CD4-positive, alpha-beta memory T cell (primary cell): ENCODE data around the gene HMG20A. TPM values are rescaled to one million over a fixed set of nuclear protein-coding genes. Genes with fewer than 3 reads are reported as not detected.

Experiments used
- CTCF ChIA-PET: fragments of 350-600 bp; sonication (Branson Sonifier 250); formaldehyde crosslinking; loops from one replicate; lab custom pipeline; 2021; ENCODE audit warnings: inconsistent platforms; ENCODE audit not compliant: partially characterized antibody; lab: Charles Lee
- POLR2A ChIA-PET: fragments of 350-600 bp; sonication (Branson Sonifier 250); formaldehyde crosslinking; loops from one replicate; lab custom pipeline; 2021; ENCODE audit not compliant: partially characterized antibody; lab: Charles Lee
- DNase-seq, 5 donors: peaks; one replicate each; pipeline versions ENCODE4 v3.0.0 to v3.0.0-alpha.2; 2020 to 2022; ENCODE audit warnings: mixed read lengths in 1 of 5
- H3K27ac ChIP-seq: one replicate; pipeline ENCODE4 v1.7.0; 2013; ENCODE audit warnings: low read depth, low read length
- H3K27me3 ChIP-seq: 2 replicates; pipeline ENCODE4 v1.7.0; 2013; ENCODE audit warnings: mild to moderate bottlenecking, low read length, moderate library complexity; ENCODE audit not compliant: insufficient read depth
- H3K36me3 ChIP-seq: 2 replicates; pipeline ENCODE4 v1.7.0; 2013; ENCODE audit warnings: mild to moderate bottlenecking, low read length, moderate library complexity; ENCODE audit not compliant: insufficient read depth
- H3K4me1 ChIP-seq: 2 replicates; pipeline ENCODE4 v1.7.0; 2013; ENCODE audit warnings: mild to moderate bottlenecking, low read length, moderate library complexity; ENCODE audit not compliant: insufficient read depth
- H3K4me3 ChIP-seq, 2 donors: one replicate each; pipeline ENCODE4 v1.7.0; 2013; ENCODE audit warnings: low read length in 2 of 2, mild to moderate bottlenecking in 1 of 2
- H3K9me3 ChIP-seq, 2 donors: one replicate each; pipeline ENCODE4 v1.7.0; 2013; ENCODE audit warnings: low read length in 2 of 2, control low read depth in 1 of 2; ENCODE audit not compliant: control insufficient read depth in 1 of 2
- H3K27ac Mint-ChIP-seq, 7 donors: one replicate each; pipeline ENCODE4 v1.8.0; 2020 to 2021; ENCODE audit warnings: mixed read lengths in 7 of 7, mild to moderate bottlenecking in 6 of 7, inconsistent platforms in 3 of 7, moderate library complexity in 3 of 7
- H3K27me3 Mint-ChIP-seq, 2 donors: one replicate each; pipeline ENCODE4 v1.8.0; 2020 to 2021; ENCODE audit warnings: mixed read lengths in 2 of 2
- H3K36me3 Mint-ChIP-seq, 2 donors: one replicate each; pipeline ENCODE4 v1.8.0; 2020 to 2021; ENCODE audit warnings: mixed read lengths in 2 of 2, inconsistent platforms in 1 of 2, mild to moderate bottlenecking in 1 of 2
- H3K4me1 Mint-ChIP-seq, 4 donors: one replicate each; pipeline ENCODE4 v1.8.0; 2020 to 2021; ENCODE audit warnings: mixed read lengths in 4 of 4, mild to moderate bottlenecking in 1 of 4
- H3K4me3 Mint-ChIP-seq, 8 donors: one replicate each; pipeline ENCODE4 v1.8.0; 2020 to 2021; ENCODE audit warnings: mixed read lengths in 8 of 8, mild to moderate bottlenecking in 7 of 8, moderate library complexity in 6 of 8, inconsistent platforms in 3 of 8
- H3K9me3 Mint-ChIP-seq, 8 donors: one replicate each; pipeline ENCODE4 v1.8.0; 2020 to 2021; ENCODE audit warnings: mixed read lengths in 8 of 8, mild to moderate bottlenecking in 5 of 8, inconsistent platforms in 3 of 8, moderate library complexity in 1 of 8
- intact Hi-C: fragments of 100-400 bp; cut with micrococcal nuclease; formaldehyde crosslinking; loops from one replicate; pipeline ENCODE4 v1.15.1; 2023
- polyA plus RNA-seq, 2 donors: library from polyadenylated mRNA; unstranded; fragments of 300-500 nt; fragmentation: Illumina TruSeq; gene quantifications; one replicate each; pipeline ENCODE4 v1.2.3, GENCODE V29; 2021
- total RNA-seq, 2 experiments: library from RNA; stranded (reverse); gene quantifications; one replicate each; pipeline ENCODE4 v1.2.3, GENCODE V29; 2021

HMG20A gene
- total and polyA plus RNA-seq, 4 experiments from 2014 or later, result 29.7 to 49.6 (median 42.1) TPM

DNA sequence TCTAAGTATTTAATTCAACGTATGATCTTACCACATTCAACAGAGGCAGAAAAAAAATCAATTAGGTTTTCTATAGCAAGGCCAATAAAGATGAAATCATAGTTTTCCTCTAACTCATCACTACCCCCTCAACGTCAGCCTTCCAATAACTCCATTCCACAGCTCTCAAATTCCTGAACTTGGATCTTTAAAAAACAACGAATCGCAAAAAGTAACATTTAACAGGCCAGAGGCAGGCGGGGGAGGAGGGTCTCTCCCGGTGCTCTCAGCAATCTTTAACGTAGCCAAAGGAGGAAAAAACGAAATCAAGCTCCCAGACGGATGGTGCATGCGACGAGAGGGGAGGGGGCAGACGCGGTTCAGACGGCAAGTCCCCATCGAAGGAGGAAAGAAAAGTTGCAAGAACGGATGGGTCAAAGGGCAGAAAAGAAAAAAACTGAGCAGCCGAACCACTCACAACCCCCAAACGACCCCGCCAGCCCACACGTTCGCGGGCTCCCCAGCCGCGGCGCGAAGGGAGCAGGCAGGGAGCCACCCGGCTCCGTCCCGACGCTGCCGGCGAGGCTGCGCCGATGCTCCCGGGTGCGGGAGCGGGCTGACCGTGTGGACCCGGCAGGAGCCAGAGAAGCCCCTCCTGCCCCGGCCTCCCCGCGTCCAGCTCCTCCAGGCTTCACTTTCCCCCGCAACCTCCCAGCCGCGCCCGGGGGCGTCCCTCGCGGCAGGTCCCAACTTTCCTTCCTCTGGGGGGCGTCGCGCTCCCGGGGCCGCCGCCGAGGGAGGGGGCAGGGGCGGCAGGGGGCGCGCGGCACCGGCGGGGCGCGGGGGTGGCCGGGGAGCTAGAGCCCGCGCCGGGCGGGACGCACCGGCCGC, 1.5 kb upstream of the HMG20A start:
- Histone ChIP-seq H3K27ac (no peak overlapping the region), H3K4me3 (peak overlapping the region in 1 of 2 donors; percentile 58), H3K27me3 (no peaks in the 10 kb centered on the region), H3K9me3 (no peaks in the 10 kb centered on the region), H3K36me3 (no peaks in the 10 kb centered on the region), H3K4me1 (peaks cover 14% of the 10 kb centered on the region)
- Mint-ChIP-seq H3K27me3 (peaks cover 0 to 3% of the 10 kb centered on the region in 2 donors), H3K4me1 (peaks cover 25 to 41% (median 32%) of the 10 kb centered on the region in 4 donors), H3K9me3 (no peaks in the 10 kb centered on the region), H3K27ac (peak overlapping the region; percentile 74 to 95 (median 93)), H3K36me3 (peaks cover 0 to 15% of the 10 kb centered on the region in 2 donors), H3K4me3 (peak overlapping the region; percentile 92 to 96 (median 96))
- intact Hi-C loops, result no loop called here
- ChIA-PET CTCF (interaction anchor here (0.6 kb wide), 1 partner anchor 9 kb away, joined by 3 read pairs; no protein-coding TSS in a partner anchor), POLR2A (interaction anchor here (0.6 to 2.4 kb wide), 2 partner anchors 9 to 424 kb away, joined by 3 to 8 read pairs; partner anchors contain the start of gene PSTPIP1)
- peak in 3 of 5 donors; percentile 17 to 59 (median 24) for DNase-seq

DNA sequence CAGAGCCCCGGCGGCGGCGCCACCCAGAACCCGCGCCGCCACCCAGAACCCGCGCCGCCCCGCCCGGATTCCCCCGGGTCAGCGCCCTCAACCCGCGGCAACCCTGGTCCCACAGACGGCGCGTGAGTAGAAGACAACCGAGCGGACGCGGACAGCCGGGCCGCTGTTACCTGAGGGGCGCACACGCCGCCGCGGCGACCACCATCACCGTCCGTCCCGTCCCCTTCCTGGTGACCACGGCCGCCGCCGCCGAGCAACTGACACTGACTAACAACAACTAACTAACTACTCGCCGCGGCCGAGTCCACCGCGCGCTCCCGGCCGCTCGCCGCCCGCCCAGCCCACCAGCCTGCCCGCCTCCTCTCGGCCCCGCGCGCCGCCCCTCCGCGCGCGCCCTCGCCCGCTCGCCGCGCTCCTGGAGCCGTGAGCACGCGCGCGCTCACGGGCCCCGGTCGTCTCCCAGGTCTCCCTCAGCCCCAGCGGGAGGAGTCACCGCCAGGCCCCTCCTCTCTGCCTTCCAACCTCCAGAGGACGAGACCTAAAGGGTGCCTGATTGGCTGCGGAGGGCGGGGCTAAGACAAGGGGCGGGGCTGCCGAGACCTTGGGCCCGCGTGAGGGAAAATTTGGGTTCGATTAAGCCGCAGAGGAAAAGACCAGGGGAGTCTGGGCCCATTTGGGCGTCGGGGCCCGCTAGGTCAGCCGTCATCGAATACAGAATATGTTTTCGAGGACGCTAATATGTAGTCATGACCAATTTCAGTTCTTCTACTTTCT, 665 bp upstream of the HMG20A start, which contains the start of gene PEAK1:
PEAK1 (minus strand) TSS at position 269 of the 774 bp plus-strand sequence. CDS start 238,178 bp downstream, outside the sequence.
- Histone ChIP-seq H3K4me1 (peaks cover 14% of the 10 kb centered on the region), H3K4me3 (peak within 1 kb of the TSS; percentile 88 to 98), H3K27ac (peak within 1 kb of the TSS; percentile 84), H3K36me3 (no peaks in the 10 kb centered on the region), H3K27me3 (no peaks in the 10 kb centered on the region), H3K9me3 (no peaks in the 10 kb centered on the region)
- peak; percentile 98 to 100 (median 99) for DNase-seq
- H3K27ac Mint-ChIP-seq, result peak within 1 kb of the TSS; percentile 95 to 99 (median 98)
- peaks cover 0 to 3% of the 10 kb centered on the region in 2 donors for H3K27me3 Mint-ChIP-seq
- peak within 1 kb of the TSS; percentile 95 to 100 (median 98) for H3K4me3 Mint-ChIP-seq
- no peaks in the 10 kb centered on the region for H3K9me3 Mint-ChIP-seq
- H3K36me3 Mint-ChIP-seq, result peaks cover 0 to 15% of the 10 kb centered on the region in 2 donors
- intact Hi-C loops, result loop anchor here (1.0 to 10.0 kb wide), 5 partner anchors 349 to 1965 kb away; partner anchors contain the start of genes ETFA, SCAPER, SIN3A and TSPAN3
- H3K4me1 Mint-ChIP-seq, result peaks cover 27 to 49% (median 36%) of the 10 kb centered on the region in 4 donors
- POLR2A ChIA-PET, result interaction anchor here (1.7 to 2.4 kb wide), 3 partner anchors 10 to 425 kb away, joined by 8 to 11 read pairs (median 10); partner anchors contain the start of gene PSTPIP1
- CTCF ChIA-PET, result interaction anchor here (0.6 kb wide), 1 partner anchor 10 kb away, joined by 3 read pairs; no protein-coding TSS in a partner anchor

DNA sequence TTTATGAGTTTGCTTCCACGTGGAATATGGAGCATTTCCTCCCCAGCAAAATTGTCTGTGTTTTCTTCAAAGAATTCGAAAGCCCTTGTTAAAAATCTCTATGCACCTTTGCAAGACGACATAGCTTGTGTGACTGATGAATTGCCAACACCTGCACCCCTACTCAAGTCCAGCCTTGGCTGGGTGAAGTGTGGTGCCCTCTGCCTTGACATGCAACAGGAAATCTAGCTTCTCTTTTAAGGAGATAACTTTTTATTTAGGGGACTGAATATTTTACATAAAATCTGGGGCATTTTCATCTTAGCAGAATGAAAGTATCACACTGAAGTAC, 647 bp downstream of the HMG20A start:
- H3K27ac ChIP-seq, result peak overlapping the region; percentile 84
- peak overlapping the region; percentile 93 to 100 (median 98) for H3K4me3 Mint-ChIP-seq
- ChIA-PET POLR2A (interaction anchor here (0.7 to 2.4 kb wide), 4 partner anchors 9 to 490 kb away, joined by 3 to 11 read pairs (median 9); partner anchors contain the start of genes PSTPIP1 and RCN2), CTCF (interaction anchor here (1.0 kb wide), 1 partner anchor 10 kb away, joined by 3 read pairs; no protein-coding TSS in a partner anchor)
- DNase-seq, result peak in 1 of 5 donors; percentile 11
- intact Hi-C loops, result loop anchor here (10.0 kb wide), 4 partner anchors 407 to 1967 kb away; partner anchors contain the start of genes ETFA, SCAPER and SIN3A
- peaks cover 0 to 3% of the 10 kb centered on the region in 2 donors for H3K27me3 Mint-ChIP-seq
- no peaks in the 10 kb centered on the region for H3K9me3 Mint-ChIP-seq
- no peaks in the 10 kb centered on the region for H3K9me3 ChIP-seq
- no peaks in the 10 kb centered on the region for H3K36me3 ChIP-seq
- H3K36me3 Mint-ChIP-seq, result peaks cover 0 to 15% of the 10 kb centered on the region in 2 donors
- H3K4me3 ChIP-seq, result peak overlapping the region; percentile 88 to 98
- H3K27me3 ChIP-seq, result no peaks in the 10 kb centered on the region
- H3K27ac Mint-ChIP-seq, result peak overlapping the region; percentile 95 to 99 (median 98)
- H3K4me1 ChIP-seq, result peaks cover 20% of the 10 kb centered on the region
- peaks cover 30 to 61% (median 45%) of the 10 kb centered on the region in 4 donors for H3K4me1 Mint-ChIP-seq

DNA sequence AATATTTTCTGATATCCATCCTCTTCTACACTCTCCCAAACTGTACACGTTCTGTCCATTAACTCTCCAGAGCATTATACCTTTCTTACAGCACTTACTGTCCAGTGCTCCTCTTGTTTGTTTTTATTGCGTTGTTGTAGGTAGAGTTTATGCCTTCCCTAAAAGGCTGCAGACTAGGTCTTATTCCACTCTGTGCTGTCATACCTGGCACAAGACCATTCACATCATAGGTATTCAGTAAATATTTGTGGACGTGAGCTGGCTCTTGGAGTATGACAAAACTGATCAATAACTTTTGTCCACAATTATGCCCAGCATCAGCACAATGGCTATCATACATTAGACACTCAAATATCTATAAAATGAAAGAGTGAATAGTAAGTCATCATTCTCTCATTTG, 4.4 kb downstream of the HMG20A start:
- Histone ChIP-seq H3K4me1 (peaks cover 41% of the 10 kb centered on the region), H3K4me3 (no peak overlapping the region), H3K36me3 (no peaks in the 10 kb centered on the region), H3K27me3 (no peaks in the 10 kb centered on the region), H3K9me3 (no peaks in the 10 kb centered on the region), H3K27ac (no peak overlapping the region)
- Mint-ChIP-seq H3K27me3 (peaks cover 0 to 2% of the 10 kb centered on the region in 2 donors), H3K36me3 (peaks cover 0 to 11% of the 10 kb centered on the region in 2 donors), H3K27ac (no peak overlapping the region), H3K4me3 (peak overlapping the region in 1 of 8 donors; percentile 0), H3K4me1 (peaks cover 35 to 66% (median 53%) of the 10 kb centered on the region in 4 donors), H3K9me3 (no peaks in the 10 kb centered on the region)
- ChIA-PET POLR2A (interaction anchor here (1.1 kb wide), 1 partner anchor 12 kb away, joined by 4 read pairs; no protein-coding TSS in a partner anchor), CTCF (interaction anchor here (0.9 kb wide), 1 partner anchor 14 kb away, joined by 3 read pairs; no protein-coding TSS in a partner anchor)
- no peak for DNase-seq
- intact Hi-C loops, result loop anchor here (10.0 kb wide), 4 partner anchors 410 to 1970 kb away; partner anchors contain the start of genes ETFA, SCAPER and SIN3A

DNA sequence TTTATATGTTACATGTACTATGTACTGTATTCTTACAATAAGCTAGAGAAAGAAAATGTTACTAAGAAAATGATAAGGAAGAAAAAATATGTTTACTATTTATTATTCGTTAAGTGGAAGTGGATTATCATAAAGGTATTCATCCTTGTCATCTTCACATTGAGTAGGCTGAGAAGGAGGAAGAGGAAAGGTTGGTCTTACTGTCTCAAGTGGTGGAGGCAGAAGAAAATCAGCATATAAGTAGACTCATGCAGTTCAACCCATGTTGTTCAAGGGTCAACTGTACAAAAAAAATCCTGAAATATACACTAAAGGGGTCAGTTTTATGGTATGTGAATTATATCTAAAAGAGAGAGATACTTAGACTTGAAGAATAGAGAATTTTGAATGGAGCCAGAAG, 5.7 kb downstream of the HMG20A start:
- peaks cover under 1 to 4% of the 10 kb centered on the region in 2 donors for H3K36me3 Mint-ChIP-seq
- peaks cover 37 to 62% (median 55%) of the 10 kb centered on the region in 4 donors for H3K4me1 Mint-ChIP-seq
- no peaks in the 10 kb centered on the region for H3K9me3 ChIP-seq
- H3K9me3 Mint-ChIP-seq, result no peaks in the 10 kb centered on the region
- H3K27ac ChIP-seq, result no peak overlapping the region
- peak overlapping the region in 6 of 8 donors; percentile 0 to 48 (median 12) for H3K4me3 Mint-ChIP-seq
- H3K27ac Mint-ChIP-seq, result peak overlapping the region in 4 of 7 donors; percentile 10 to 49 (median 26)
- no peaks in the 10 kb centered on the region for H3K36me3 ChIP-seq
- H3K4me1 ChIP-seq, result peaks cover 41% of the 10 kb centered on the region
- no peak for DNase-seq
- H3K27me3 ChIP-seq, result no peaks in the 10 kb centered on the region
- intact Hi-C loops, result loop anchor here (10.0 kb wide), 4 partner anchors 412 to 1972 kb away; partner anchors contain the start of genes ETFA, SCAPER and SIN3A
- ChIA-PET POLR2A (interaction anchor here (1.1 kb wide), 1 partner anchor 11 kb away, joined by 4 read pairs; no protein-coding TSS in a partner anchor), CTCF (no interaction called here)
- H3K4me3 ChIP-seq, result no peak overlapping the region
- H3K27me3 Mint-ChIP-seq, result no peaks in the 10 kb centered on the region

DNA sequence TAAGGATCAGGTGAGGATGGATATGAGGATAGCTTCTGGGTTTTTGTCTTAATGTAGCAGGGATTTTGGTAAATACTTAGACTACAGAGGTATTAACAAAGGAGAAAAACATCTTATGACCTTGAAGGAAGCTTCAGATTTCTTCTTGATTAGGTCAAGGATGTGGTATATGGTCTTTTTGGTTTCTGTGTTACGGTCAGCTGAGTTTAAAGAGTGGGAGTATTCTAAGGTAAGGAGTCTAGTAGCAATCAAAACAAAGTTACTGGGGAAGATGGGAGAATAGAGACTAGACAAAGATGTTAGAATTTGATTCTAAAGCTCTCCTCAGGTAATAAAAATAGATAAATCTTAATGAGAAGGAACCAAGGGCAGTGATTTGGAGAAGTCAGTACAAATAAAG, 6.2 kb downstream of the HMG20A start:
- Mint-ChIP-seq H3K27ac (peak overlapping the region in 5 of 7 donors; percentile 10 to 72 (median 38)), H3K4me1 (peaks cover 35 to 57% (median 50%) of the 10 kb centered on the region in 4 donors), H3K27me3 (no peaks in the 10 kb centered on the region), H3K4me3 (peak overlapping the region in 6 of 8 donors; percentile 0 to 48 (median 12)), H3K36me3 (peaks cover 0 to 4% of the 10 kb centered on the region in 2 donors), H3K9me3 (no peaks in the 10 kb centered on the region)
- DNase-seq, result no peak
- intact Hi-C loops, result loop anchor here (10.0 kb wide), 4 partner anchors 412 to 1972 kb away; partner anchors contain the start of genes ETFA, SCAPER and SIN3A
- Histone ChIP-seq H3K9me3 (no peaks in the 10 kb centered on the region), H3K27me3 (no peaks in the 10 kb centered on the region), H3K4me3 (no peak overlapping the region), H3K27ac (no peak overlapping the region), H3K36me3 (no peaks in the 10 kb centered on the region), H3K4me1 (peaks cover 36% of the 10 kb centered on the region)
- ChIA-PET CTCF (no interaction called here), POLR2A (no interaction called here)
